GM18505 (cell line): ENCODE results near the gene NANOS2.

Experiments
- ATAC-seq: cut with Tn5 transposase; IDR thresholded peaks from one replicate; pipeline ENCODE4 v1.9.1; 2021; ENCODE audit not compliant: unreplicated experiment
- POLR2A ChIP-seq: IDR thresholded peaks from 4 replicates; pipeline ENCODE4 v1.6.1; 2011; ENCODE audit warnings: borderline replicate concordance; ENCODE audit not compliant: insufficient read depth, insufficient read length; ENCODE audit errors: extremely low read depth

NANOS2 gene

DNA sequence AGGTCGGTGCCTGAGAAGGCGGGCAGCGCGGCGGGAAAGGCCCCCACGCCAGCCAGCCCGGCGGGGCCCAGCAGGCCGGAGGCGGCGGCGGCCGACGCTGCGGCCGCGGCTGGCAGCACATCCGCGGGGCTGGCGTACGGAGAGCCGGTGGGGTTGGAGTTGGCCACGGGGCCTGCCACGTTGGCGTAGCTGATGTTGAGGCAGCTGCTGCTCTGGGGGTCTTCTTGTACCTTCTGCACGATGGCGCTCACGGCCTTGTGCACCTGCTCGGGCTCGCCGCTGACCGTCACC lies 25.9 kb upstream of the NANOS2 start:
- no peak for TF ChIP-seq POLR2A
- no peak for ATAC-seq

DNA sequence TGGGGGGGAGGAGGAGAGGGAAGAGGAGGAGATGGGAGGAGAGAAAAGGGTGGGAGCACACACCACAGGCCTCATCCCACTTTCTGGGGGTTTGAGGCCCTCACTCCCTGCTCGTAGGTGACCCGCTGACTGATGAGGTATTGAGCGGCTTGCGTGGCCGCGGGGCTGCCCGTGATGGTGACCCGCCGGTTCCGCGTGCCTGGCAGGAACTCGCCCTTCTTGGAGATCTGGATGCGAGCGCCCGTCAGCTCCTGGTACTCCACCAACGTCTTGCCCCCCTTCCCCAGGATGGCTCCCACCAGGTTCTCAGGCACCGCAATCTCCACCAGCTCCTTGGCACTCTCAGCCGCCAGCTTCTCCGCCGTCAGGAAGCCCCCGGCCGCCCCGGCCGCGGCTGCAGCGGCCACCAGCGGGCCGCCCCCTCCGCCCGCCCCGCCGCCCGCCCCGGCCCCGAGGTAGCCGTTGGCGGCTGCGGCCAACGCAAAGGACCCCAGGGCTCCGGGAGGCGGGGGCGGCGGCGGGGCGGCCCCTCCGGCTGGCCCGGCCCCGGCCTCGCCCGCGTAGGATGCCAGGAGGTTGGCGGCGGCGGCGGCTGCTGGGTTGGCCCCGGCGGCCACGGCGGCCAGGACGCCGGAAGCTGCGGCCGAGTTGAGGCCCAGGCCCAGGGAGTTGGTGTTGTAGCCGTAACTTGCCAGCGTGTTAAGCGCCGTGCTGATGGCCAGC lies 25.4 kb upstream of the NANOS2 start:
- no peak for ATAC-seq
- no peak for TF ChIP-seq POLR2A

- ATAC-seq, result no peak
- TF ChIP-seq POLR2A, result no peak
Measured at GRCh38 chr19:45938733-45939319, 24.2 kb upstream of the NANOS2 start.

GRCh38 chr19:45935267-45935666 lies 20.7 kb upstream of the NANOS2 start:
- no peak for TF ChIP-seq POLR2A
- ATAC-seq, result no peak

DNA sequence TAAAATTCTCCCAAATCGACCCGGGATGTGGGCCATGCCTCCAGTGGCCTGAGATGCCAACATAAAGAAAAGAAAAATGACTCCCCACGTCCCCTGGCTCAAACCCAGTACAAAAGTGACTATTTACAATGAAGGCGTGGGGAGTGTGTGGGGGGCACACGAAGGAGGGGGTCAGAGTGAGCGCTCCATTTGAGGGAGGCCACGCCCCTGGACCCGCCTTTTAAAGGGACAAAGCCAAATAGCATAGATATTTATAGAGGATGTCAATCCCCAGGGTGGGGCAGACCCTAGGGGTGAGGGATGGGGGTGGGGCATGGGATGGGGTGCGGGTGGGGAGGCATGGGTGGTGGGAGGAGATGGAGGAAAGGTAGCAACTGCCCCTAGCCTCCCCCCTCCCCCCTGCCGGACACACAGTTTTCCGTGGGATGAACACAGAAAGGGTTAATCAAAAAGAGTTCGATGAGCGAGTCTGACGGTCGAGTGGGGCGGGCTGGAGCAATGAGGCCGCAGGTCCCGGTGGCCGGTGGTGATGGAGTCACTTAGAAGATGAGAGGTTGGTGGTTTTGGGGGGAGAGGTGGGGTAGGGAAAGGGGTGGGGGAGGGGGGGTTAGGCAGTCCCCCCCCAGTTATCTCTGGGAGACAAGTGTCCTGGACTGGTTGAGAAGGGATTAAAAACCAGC lies 20.1 kb upstream of the NANOS2 start:
- TF ChIP-seq POLR2A, result no peak
- no peak for ATAC-seq

GRCh38 chr19:45933759-45934158 lies 19.2 kb upstream of the NANOS2 start:
- no peak for ATAC-seq
- no peak for TF ChIP-seq POLR2A

- no peak for ATAC-seq
- TF ChIP-seq POLR2A, result no peak
Measured at GRCh38 chr19:45931055-45931454, 16.5 kb upstream of the NANOS2 start.

DNA sequence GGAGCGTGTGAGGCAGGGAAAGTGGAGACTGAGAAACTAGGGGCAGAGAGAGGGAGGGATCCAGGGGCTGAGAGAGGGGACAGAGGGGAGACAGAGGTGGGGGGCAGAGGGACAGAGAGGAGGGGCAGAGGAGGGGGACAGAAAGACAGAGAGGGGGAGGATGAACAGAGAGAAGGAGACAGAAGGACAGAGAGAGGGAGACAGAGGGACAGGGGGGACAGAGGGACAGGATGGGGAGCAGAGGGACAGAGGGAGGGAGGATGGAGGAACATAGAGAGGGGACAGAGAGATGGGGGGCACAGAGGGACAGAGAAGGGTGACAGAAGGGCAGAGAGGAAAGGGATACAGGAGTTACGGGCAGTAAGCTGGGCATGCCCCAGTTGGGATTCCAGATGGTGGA lies 14.7 kb upstream of the NANOS2 start:
- no peak for TF ChIP-seq POLR2A
- no peak for ATAC-seq

DNA sequence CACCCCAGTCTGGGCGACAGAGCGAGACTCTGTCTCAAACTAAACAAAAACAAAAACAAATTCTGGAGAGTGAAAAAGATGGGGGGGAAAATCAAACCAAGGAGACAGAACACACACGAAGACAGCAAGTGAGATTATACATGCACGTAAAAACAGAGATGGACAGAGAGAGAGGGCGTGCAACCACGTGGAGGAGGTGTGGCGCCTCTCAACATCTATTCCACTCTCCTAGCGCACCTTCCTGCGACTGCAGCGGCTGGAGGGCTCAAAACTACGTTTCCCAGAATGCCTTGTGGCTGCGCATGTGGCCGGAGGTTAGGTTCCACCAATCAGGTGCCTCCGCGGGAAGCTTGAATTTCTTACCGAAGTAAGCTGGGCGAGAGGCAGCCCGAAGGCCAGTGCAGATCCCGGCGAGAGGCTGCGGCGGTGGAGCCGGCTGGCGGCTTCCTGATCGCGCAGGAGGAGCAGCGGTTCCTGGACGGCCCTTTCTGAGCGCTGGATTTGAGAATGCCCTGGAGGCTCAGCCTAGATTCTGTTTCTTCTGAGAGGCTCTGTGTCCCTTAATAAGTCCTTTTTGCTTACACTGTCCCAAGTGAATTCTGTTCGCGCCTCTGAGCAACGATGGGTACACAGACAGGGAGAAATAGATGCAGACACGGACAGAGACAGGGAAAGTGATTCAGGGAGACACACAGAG lies 13.1 kb upstream of the NANOS2 start:
- no peak for ATAC-seq
- TF ChIP-seq POLR2A, result peak; percentile 65

GRCh38 chr19:45924891-45925447 lies 10.4 kb upstream of the NANOS2 start:
- ATAC-seq, result no peak
- TF ChIP-seq POLR2A, result no peak

DNA sequence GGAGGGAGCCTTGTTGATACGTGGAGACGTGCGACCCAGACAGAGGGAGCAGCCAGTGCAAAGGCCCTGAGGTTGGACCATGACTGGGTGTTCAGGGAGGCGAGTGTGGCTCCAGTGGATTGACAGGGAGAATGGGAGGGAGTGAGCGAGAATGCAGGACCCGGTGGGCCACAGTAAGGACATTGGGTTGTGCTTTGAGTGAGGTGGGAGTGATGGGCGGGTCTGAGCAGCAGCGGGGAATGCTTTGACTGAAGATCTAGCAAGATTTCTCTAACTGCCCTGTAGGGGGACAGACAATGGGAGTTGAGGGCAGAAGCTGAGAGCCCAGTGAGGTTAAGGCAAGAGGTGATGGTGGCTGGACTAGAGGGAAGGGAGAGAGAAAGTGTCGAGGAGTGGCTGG lies 7.7 kb upstream of the NANOS2 start:
- ATAC-seq, result no peak
- no peak for TF ChIP-seq POLR2A

GRCh38 chr19:45920458-45920857 lies 5.9 kb upstream of the NANOS2 start:
- no peak for TF ChIP-seq POLR2A
- ATAC-seq, result no peak

GRCh38 chr19:45919678-45920077 lies 5.1 kb upstream of the NANOS2 start:
- no peak for ATAC-seq
- TF ChIP-seq POLR2A, result no peak

DNA sequence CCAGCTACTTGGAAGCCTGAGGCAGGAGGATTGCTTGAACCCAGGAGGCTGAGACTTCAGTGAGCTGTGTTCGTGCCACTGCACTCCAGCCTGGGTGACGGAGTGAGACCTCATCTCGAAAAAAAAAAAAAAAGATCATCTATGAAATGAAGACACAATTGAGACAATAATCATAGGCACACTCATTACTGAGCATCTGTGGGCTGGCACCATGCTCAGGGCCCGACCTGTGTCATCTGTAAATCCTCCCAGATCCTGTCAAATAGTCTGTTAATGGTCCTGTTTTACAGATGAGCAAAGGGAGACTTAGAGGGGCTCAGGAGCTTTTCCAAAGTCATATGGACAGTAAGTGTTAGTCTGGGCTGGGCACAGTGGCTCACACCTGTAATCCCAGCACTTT lies 4.1 kb upstream of the NANOS2 start:
- ATAC-seq, result no peak
- TF ChIP-seq POLR2A, result no peak

GRCh38 chr19:45917421-45918091 lies 3.0 kb upstream of the NANOS2 start:
- no peak for TF ChIP-seq POLR2A
- no peak for ATAC-seq
